Endothelial cell of umbilical vein (primary cell): ENCODE measurements around the gene DIAPH2. TPM values are rescaled to one million over a fixed set of nuclear protein-coding genes. Genes with fewer than 3 reads are reported as not detected.

Experiments
- BruUV-seq: library from RNA; stranded (reverse); fragments of 400-500 nt; replicated peaks from 2 replicates; lab custom pipeline; 2021; lab: Mats Ljungman, UMichigan
- CTCF ChIA-PET: fragments of 300-600, 350-600 bp; sonication (Branson Sonifier 250); formaldehyde crosslinking; loops from one replicate; lab custom pipeline; 2021; ENCODE audit warnings: antibody characterized with exemption, inconsistent platforms; lab: Charles Lee
- POLR2A ChIA-PET: fragments of 300-600, 350-600 bp; sonication (Branson Sonifier 250); formaldehyde crosslinking; loops from one replicate; lab custom pipeline; 2021; ENCODE audit warnings: antibody characterized with exemption, inconsistent platforms; lab: Charles Lee
- DNase-seq: peaks from one replicate; pipeline ENCODE4 v3.0.0-alpha.2; 2011; ENCODE audit warnings: low read depth, low spot score
- FAIRE-seq: peaks from 2 replicates; lab custom pipeline; 2011; peaks lifted over from hg19 to GRCh38; lab: Jason Lieb, UNC
- H2AFZ ChIP-seq: 2 replicates; pipeline ENCODE4 v1.6.0; 2012; ENCODE audit warnings: low read depth, low read length, control low read depth, inconsistent platforms
- H3K27ac ChIP-seq: 2 replicates; pipeline ENCODE4 v1.5.1; 2011; ENCODE audit warnings: low read depth, mild to moderate bottlenecking, control low read depth, low read length, moderate library complexity; ENCODE audit not compliant: insufficient read depth
- H3K27me3 ChIP-seq, 2 experiments: 2 replicates each; pipeline versions ENCODE4 v1.6.0 to v1.6.1; 2011; ENCODE audit warnings: low read length in 2 of 2, mixed read lengths in 1 of 2; ENCODE audit not compliant: control insufficient read depth in 2 of 2, insufficient read depth in 2 of 2
- H3K36me3 ChIP-seq, 2 experiments: 2 replicates in 1 of 2; 3 replicates in 1 of 2; pipeline ENCODE4 v1.5.1; 2011; ENCODE audit warnings: low read length in 2 of 2, mild to moderate bottlenecking in 1 of 2, moderate library complexity in 1 of 2; ENCODE audit not compliant: control insufficient read depth in 2 of 2, insufficient read depth in 2 of 2; ENCODE audit errors: extremely low read depth in 1 of 2
- H3K4me1 ChIP-seq: 3 replicates; pipeline ENCODE4 v1.5.1; 2011; ENCODE audit warnings: mild to moderate bottlenecking, low read length; ENCODE audit not compliant: control insufficient read depth, insufficient read depth; ENCODE audit errors: extremely low read depth
- H3K4me2 ChIP-seq: 2 replicates; pipeline ENCODE4 v1.6.1; 2011; ENCODE audit warnings: low read length, control low read depth, mixed read lengths; ENCODE audit not compliant: insufficient read depth
- H3K4me3 ChIP-seq, 3 experiments: fragments of 200-600 bp in 1 of 3; sonication (generic), shearing (Covaris generic) in 1 of 3; replicated peaks in 1 of 3; 2 replicates each; pipeline ENCODE4 v1.5.1; 2011 to 2016; ENCODE audit warnings: control low read depth in 3 of 3, low read length in 3 of 3, mild to moderate bottlenecking in 2 of 3, inconsistent platforms in 1 of 3, low read depth in 1 of 3, moderate library complexity in 1 of 3; ENCODE audit not compliant: insufficient read depth in 1 of 3
- H3K79me2 ChIP-seq: 2 replicates; pipeline ENCODE4 v1.6.0; 2012; ENCODE audit warnings: low read length, inconsistent platforms; ENCODE audit not compliant: control insufficient read depth, insufficient read depth
- H3K9ac ChIP-seq: replicated peaks from 2 replicates; pipeline ENCODE3; 2011; ENCODE audit warnings: low read length, control low read depth; ENCODE audit not compliant: insufficient read depth; ENCODE audit errors: extremely low read depth
- H3K9me1 ChIP-seq: replicated peaks from 3 replicates; pipeline ENCODE4 v1.6.0; 2011; ENCODE audit warnings: mild to moderate bottlenecking, low read length; ENCODE audit not compliant: control insufficient read depth, insufficient read depth; ENCODE audit errors: extremely low read depth
- H3K9me3 ChIP-seq: replicated peaks from 2 replicates; pipeline ENCODE4 v1.5.1; 2012; ENCODE audit warnings: low read length, inconsistent platforms; ENCODE audit not compliant: control insufficient read depth, insufficient read depth
- H4K20me1 ChIP-seq: replicated peaks from 2 replicates; pipeline ENCODE3; 2011; ENCODE audit warnings: mild to moderate bottlenecking, low read length; ENCODE audit not compliant: control insufficient read depth, insufficient read depth; ENCODE audit errors: extremely low read depth
- EZH2 ChIP-seq: IDR thresholded peaks from 2 replicates; pipeline ENCODE4 v1.6.1; 2012; ENCODE audit warnings: borderline replicate concordance, low read depth, mild to moderate bottlenecking, moderate library complexity, low read length, inconsistent platforms; ENCODE audit not compliant: severe bottlenecking
- FOS ChIP-seq: IDR thresholded peaks from 2 replicates; pipeline ENCODE4 v1.6.1; 2011; ENCODE audit warnings: mild to moderate bottlenecking, low read length, moderate library complexity, borderline replicate concordance; ENCODE audit not compliant: insufficient read depth
- GATA2 ChIP-seq: IDR thresholded peaks from 2 replicates; pipeline ENCODE4 v1.7.0; 2011; ENCODE audit warnings: low read depth, mild to moderate bottlenecking, moderate library complexity, mixed read lengths, low read length; ENCODE audit not compliant: insufficient read length, insufficient read depth
- JUN ChIP-seq: IDR thresholded peaks from 2 replicates; pipeline ENCODE4 v1.6.1; 2011; ENCODE audit warnings: borderline replicate concordance, low read depth; ENCODE audit not compliant: insufficient read length, insufficient read depth
- MYC ChIP-seq: IDR thresholded peaks from one replicate; pipeline ENCODE4 v1.6.1; 2011; ENCODE audit warnings: mild to moderate bottlenecking, low read depth, low read length
- POLR2A ChIP-seq: IDR thresholded peaks from 2 replicates; pipeline ENCODE4 v1.6.1; 2012; ENCODE audit warnings: low read depth, mild to moderate bottlenecking, control low read depth, low read length
- POLR2AphosphoS5 ChIP-seq: IDR thresholded peaks from 2 replicates; pipeline ENCODE4 v1.6.1; 2012; ENCODE audit warnings: low read depth, mild to moderate bottlenecking, control low read depth, low read length, moderate library complexity; ENCODE audit not compliant: insufficient read depth
- dilution Hi-C: fragments of 300-500 bp; cut with MboI; formaldehyde crosslinking; loops from one replicate; pipeline ENCODE4 v1.15.0; 2019; ENCODE audit warnings: low sequenced_read_pairs; ENCODE audit not compliant: extremely low pct_ligation_motif_present
- intact Hi-C: fragments of 100-400 bp; cut with micrococcal nuclease; formaldehyde crosslinking; loops from one replicate; pipeline ENCODE4 v1.10.0; 2022
- polyA plus RNA-seq, 4 experiments: library from polyadenylated mRNA; depleted of rRNA in 3 of 4; stranded (reverse) in 3 of 4; unstranded in 1 of 4; fragments of >200 nt; gene quantifications; 2 replicates each; pipeline versions ENCODE4 v1.2.1 to v1.2.3, GENCODE V29; 2011 to 2012; ENCODE audit warnings: missing spikeins in 1 of 4
- total RNA-seq: library from RNA; stranded (reverse); gene quantifications from 2 replicates; pipeline ENCODE4 v1.2.3, GENCODE V29; 2021
- TF ChIP-seq, protein P1 (sequence below), 2 donors: IDR thresholded peaks; 1 replicate in 1 of 2; 2 replicates in 1 of 2; pipeline ENCODE4 v1.5.1; 2011; ENCODE audit warnings: low read length in 2 of 2, mild to moderate bottlenecking in 2 of 2, moderate library complexity in 2 of 2, control low read depth in 1 of 2, inconsistent platforms in 1 of 2, low read depth in 1 of 2; ENCODE audit not compliant: insufficient read depth in 1 of 2; ENCODE audit errors: extremely low read depth in 1 of 2
- TF ChIP-seq, protein P2 (sequence below): IDR thresholded peaks from 2 replicates; pipeline ENCODE4 v1.6.1; 2011; ENCODE audit not compliant: insufficient read depth, insufficient read length

The DIAPH2 gene
- total and polyA plus RNA-seq, 2 donors (not counting 3 experiments of a cell fraction or from before 2014, with no cell fraction given): 3.0 to 30.0 TPM

DNA sequence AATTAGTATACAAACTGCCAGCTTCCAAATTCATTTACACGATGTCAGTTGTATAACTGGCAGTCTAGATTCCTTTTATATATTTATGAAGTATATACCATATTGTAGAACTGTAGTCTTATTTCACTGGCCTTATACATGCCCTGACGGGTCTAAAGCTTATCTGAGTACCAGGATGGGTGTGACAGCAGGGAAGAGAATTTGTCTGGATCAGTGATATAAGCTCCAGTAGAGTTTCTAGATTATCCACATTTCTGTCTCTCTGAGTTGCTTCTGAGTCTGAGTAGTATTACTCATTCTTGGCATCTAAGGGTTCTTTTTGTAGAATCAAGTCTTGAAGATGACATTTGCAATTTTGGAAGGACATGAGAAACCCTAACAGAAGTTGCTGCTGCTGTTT lies 300.4 kb downstream of the DIAPH2 start:
- no TSS peak for BruUV-seq
- Histone ChIP-seq H3K36me3 (no peaks in the 10 kb centered on the region), H3K4me3 (no peak overlapping the region), H2AFZ (no peak overlapping the region), H3K4me2 (no peak overlapping the region), H3K9me1 (no peaks in the 10 kb centered on the region), H3K4me1 (peaks cover 18% of the 10 kb centered on the region), H3K27ac (no peak overlapping the region), H3K27me3 (no peaks in the 10 kb centered on the region), H3K79me2 (no peaks in the 10 kb centered on the region), H3K9me3 (no peaks in the 10 kb centered on the region), H3K9ac (no peak overlapping the region), H4K20me1 (no peaks in the 10 kb centered on the region)
- ChIA-PET POLR2A (no interaction called here), CTCF (no interaction called here)
- intact Hi-C loops (no loop called here), dilution Hi-C loops (no loop called here)
- DNase-seq (no peak), FAIRE-seq (no peak)
- TF ChIP-seq GATA2: no peak
- no peak for TF ChIP-seq FOS
- TF ChIP-seq, protein P1, sequence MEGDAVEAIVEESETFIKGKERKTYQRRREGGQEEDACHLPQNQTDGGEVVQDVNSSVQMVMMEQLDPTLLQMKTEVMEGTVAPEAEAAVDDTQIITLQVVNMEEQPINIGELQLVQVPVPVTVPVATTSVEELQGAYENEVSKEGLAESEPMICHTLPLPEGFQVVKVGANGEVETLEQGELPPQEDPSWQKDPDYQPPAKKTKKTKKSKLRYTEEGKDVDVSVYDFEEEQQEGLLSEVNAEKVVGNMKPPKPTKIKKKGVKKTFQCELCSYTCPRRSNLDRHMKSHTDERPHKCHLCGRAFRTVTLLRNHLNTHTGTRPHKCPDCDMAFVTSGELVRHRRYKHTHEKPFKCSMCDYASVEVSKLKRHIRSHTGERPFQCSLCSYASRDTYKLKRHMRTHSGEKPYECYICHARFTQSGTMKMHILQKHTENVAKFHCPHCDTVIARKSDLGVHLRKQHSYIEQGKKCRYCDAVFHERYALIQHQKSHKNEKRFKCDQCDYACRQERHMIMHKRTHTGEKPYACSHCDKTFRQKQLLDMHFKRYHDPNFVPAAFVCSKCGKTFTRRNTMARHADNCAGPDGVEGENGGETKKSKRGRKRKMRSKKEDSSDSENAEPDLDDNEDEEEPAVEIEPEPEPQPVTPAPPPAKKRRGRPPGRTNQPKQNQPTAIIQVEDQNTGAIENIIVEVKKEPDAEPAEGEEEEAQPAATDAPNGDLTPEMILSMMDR (IDR thresholded peaks at IDR 0.05; ENCODE audit: extremely low read depth in 1 of 2, insufficient read depth in 1 of 2, low read depth in 1 of 2, low read length in 2 of 2): no peak
- no peak for TF ChIP-seq POLR2AphosphoS5
- no peak for TF ChIP-seq POLR2A

DNA sequence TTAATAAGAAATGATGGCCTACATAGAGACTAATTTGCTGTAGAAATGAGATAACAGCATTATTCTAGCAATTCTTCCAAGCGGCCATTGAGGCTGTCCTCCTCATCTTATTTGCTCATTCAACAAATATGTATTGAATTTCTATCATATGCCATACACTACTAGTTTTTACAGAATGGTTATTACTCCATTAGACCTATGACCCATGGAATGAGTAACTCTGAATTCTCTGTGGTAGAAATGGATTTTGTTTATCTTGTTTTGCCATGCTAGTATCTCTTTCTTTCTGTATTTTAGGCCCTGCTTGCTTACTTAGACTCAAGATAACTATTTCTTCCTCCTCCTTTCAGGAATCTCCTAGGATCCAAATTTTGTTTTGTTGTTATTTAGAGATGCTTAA lies 302.6 kb downstream of the DIAPH2 start:
- no peak for DNase-seq
- Histone ChIP-seq H3K79me2 (no peaks in the 10 kb centered on the region), H2AFZ (no peak overlapping the region), H3K4me3 (no peak overlapping the region), H4K20me1 (no peaks in the 10 kb centered on the region), H3K9me3 (no peaks in the 10 kb centered on the region), H3K36me3 (no peaks in the 10 kb centered on the region), H3K9ac (no peak overlapping the region), H3K27ac (no peak overlapping the region), H3K27me3 (no peaks in the 10 kb centered on the region), H3K4me1 (peaks cover 11% of the 10 kb centered on the region), H3K4me2 (no peak overlapping the region), H3K9me1 (no peaks in the 10 kb centered on the region)
- ChIA-PET CTCF (no interaction called here), POLR2A (no interaction called here)
- TF ChIP-seq, protein P2, sequence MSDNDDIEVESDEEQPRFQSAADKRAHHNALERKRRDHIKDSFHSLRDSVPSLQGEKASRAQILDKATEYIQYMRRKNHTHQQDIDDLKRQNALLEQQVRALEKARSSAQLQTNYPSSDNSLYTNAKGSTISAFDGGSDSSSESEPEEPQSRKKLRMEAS: no peak
- TF ChIP-seq, protein P1 (IDR thresholded peaks at IDR 0.05; ENCODE audit: extremely low read depth in 1 of 2, insufficient read depth in 1 of 2, low read depth in 1 of 2, low read length in 2 of 2): no peak
- no peak for TF ChIP-seq JUN
- no peak for TF ChIP-seq POLR2A
- no peak for TF ChIP-seq GATA2
- no peak for TF ChIP-seq EZH2
- TF ChIP-seq MYC: no peak
- no peak for TF ChIP-seq POLR2AphosphoS5
- no peak for TF ChIP-seq FOS
- dilution Hi-C loops: no loop called here
- intact Hi-C loops: no loop called here
- no TSS peak for BruUV-seq
- FAIRE-seq: no peak
